NB4 (cell line): ENCODE measurements around the gene SPINK4.

Source experiments
- DNase-seq: peaks from one replicate; pipeline ENCODE4 v3.0.0; 2010; ENCODE audit warnings: low read depth
- H3K4me3 ChIP-seq: one replicate; pipeline ENCODE4 v1.5.1; 2011; ENCODE audit warnings: mild to moderate bottlenecking, low read depth, low read length, moderate library complexity
- CTCF ChIP-seq: IDR thresholded peaks from one replicate; pipeline ENCODE4 v1.5.1; 2012; ENCODE audit warnings: low read depth, low read length
- MYC ChIP-seq: IDR thresholded peaks from 2 replicates; pipeline ENCODE4 v1.6.1; 2011; ENCODE audit warnings: low read depth, low read length
- POLR2A ChIP-seq: IDR thresholded peaks from 2 replicates; pipeline ENCODE4 v1.6.1; 2011; ENCODE audit warnings: mild to moderate bottlenecking; ENCODE audit not compliant: insufficient read length; ENCODE audit errors: extremely low read depth
- TF ChIP-seq, protein P1 (sequence below): IDR thresholded peaks from 2 replicates; pipeline ENCODE4 v1.6.1; 2011; ENCODE audit warnings: low read depth, low read length

SPINK4 gene

DNA sequence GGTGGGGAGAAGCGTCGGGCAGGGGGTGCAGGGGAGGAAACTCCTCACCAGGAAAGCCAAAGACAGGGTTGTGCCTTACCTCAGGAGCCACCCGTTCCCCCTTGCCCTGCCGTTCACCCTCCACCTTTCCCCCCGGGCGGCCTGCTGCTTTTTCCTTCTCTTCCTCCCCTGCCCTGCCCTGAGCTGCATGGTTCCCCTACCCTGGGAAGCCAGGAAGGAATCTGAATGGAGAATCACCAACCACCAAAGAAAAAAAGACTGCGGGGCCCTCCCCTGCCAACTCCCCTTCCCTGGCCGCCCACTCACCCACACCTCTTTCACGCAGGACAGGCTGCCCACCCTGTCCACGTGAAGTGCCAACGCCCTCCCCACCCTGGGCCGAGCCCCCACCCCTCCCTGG, 49.5 kb downstream of the SPINK4 start:
- peak overlapping the region; percentile 54 for H3K4me3 ChIP-seq
- no peak for TF ChIP-seq CTCF
- TF ChIP-seq POLR2A = no peak
- TF ChIP-seq MYC = no peak
- TF ChIP-seq, protein P1, sequence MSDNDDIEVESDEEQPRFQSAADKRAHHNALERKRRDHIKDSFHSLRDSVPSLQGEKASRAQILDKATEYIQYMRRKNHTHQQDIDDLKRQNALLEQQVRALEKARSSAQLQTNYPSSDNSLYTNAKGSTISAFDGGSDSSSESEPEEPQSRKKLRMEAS = no peak
- DNase-seq = peak; percentile 67

GRCh38 chr9:33289936-33290246, 49.9 kb downstream of the SPINK4 start:
- DNase-seq = no peak
- peak overlapping the region; percentile 54 for H3K4me3 ChIP-seq
- TF ChIP-seq CTCF = no peak
- TF ChIP-seq POLR2A = no peak
- TF ChIP-seq, protein P1 = no peak
- TF ChIP-seq MYC = no peak

- peak within 1 kb of the TSS; percentile 93 for H3K4me3 ChIP-seq
- DNase-seq = peak; percentile 100
- TF ChIP-seq POLR2A (peak; percentile 85), MYC (peak; percentile 99), CTCF (no peak)
- TF ChIP-seq, protein P1 = peak; percentile 99
Measured at GRCh38 chr9:33290247-33291030, 50.5 kb downstream of the SPINK4 start, which contains the start of gene NFX1. TSS of gene NFX1 (plus strand) at chr9:33290516. CDS start at chr9:33290573, 57 bp downstream.

DNA sequence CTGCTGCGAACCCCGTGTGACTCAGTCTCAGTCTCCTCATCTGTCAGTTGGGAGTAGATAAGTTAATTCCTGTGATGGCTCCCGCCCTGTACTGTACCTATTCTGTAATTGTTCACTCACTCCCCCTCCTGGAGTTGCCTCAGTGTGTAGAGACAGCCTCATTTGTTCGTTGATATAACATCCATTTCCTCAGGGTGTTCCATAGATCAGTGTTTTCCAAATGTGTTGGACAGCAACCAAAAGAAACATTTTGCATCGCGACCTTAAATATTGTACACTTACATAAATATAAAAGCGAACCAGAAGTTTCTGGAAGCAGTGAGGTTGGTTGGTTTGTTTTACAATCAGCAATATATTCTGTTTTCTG, 51.0 kb downstream of the SPINK4 start:
- no peak for DNase-seq
- H3K4me3 ChIP-seq = peak overlapping the region; percentile 93
- no peak for TF ChIP-seq MYC
- TF ChIP-seq CTCF = no peak
- TF ChIP-seq, protein P1 = no peak
- TF ChIP-seq POLR2A = no peak

DNA sequence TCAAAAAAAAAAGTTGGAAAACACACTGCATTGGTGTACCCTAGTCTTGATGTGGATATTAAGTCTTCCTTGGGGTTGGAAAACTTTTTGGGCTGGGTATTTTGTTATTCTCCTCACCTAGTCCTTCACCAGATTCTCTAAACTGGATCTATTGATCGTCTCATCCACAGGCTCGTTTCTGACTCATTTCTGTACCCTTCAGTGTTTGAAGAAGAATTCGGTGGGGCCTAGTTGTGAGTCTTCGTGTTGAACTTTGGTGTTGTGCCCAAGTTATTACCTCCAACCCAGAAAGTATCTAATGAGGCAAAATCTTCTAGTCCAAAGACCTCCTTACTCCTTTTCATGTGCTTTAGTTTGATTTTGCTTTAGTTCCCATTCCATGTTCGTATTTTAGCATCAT, 51.9 kb downstream of the SPINK4 start:
- H3K4me3 ChIP-seq = peak overlapping the region; percentile 46
- no peak for DNase-seq
- no peak for TF ChIP-seq POLR2A
- no peak for TF ChIP-seq CTCF
- no peak for TF ChIP-seq MYC
- TF ChIP-seq, protein P1 = no peak
